ENCODE data around the gene SNTG2.

The SNTG2 gene

GRCh38 chr2:954687-955000 lies 4.0 kb downstream of the SNTG2 start:
- no peak for DNase-seq

GRCh38 chr2:955829-956731 lies 5.4 kb downstream of the SNTG2 start:
- DNase-seq = no peak

- DNase-seq = no peak
Measured at GRCh38 chr2:959457-959856, 8.8 kb downstream of the SNTG2 start.

- DNase-seq = no peak
Measured at GRCh38 chr2:960061-960736, 9.6 kb downstream of the SNTG2 start.

GRCh38 chr2:961786-962185 lies 11.1 kb downstream of the SNTG2 start:
- no peak for DNase-seq

GRCh38 chr2:963876-964275 lies 13.2 kb downstream of the SNTG2 start:
- DNase-seq = no peak

- DNase-seq = no peak
Measured at GRCh38 chr2:964562-964961, 13.9 kb downstream of the SNTG2 start.

- DNase-seq = no peak
Measured at GRCh38 chr2:965640-966147, 15.0 kb downstream of the SNTG2 start.

GRCh38 chr2:973129-973528 lies 22.5 kb downstream of the SNTG2 start:
- DNase-seq = no peak

GRCh38 chr2:974054-974453 lies 23.4 kb downstream of the SNTG2 start:
- peak; percentile 17 for DNase-seq

GRCh38 chr2:974502-974901 lies 23.9 kb downstream of the SNTG2 start:
- no peak for DNase-seq

- DNase-seq = no peak
Measured at GRCh38 chr2:975095-975494, 24.4 kb downstream of the SNTG2 start.

GRCh38 chr2:979069-979928 lies 28.6 kb downstream of the SNTG2 start:
- DNase-seq = no peak

- no peak for DNase-seq
Measured at GRCh38 chr2:980176-980575, 29.5 kb downstream of the SNTG2 start.

- no peak for DNase-seq
Measured at GRCh38 chr2:981258-981657, 30.6 kb downstream of the SNTG2 start.

- no peak for DNase-seq
Measured at GRCh38 chr2:981759-982158, 31.1 kb downstream of the SNTG2 start.

- no peak for DNase-seq
Measured at GRCh38 chr2:985317-985898, 34.8 kb downstream of the SNTG2 start.

- DNase-seq = no peak
Measured at GRCh38 chr2:987789-988188, 37.1 kb downstream of the SNTG2 start.

- no peak for DNase-seq
Measured at GRCh38 chr2:989781-990467, 39.3 kb downstream of the SNTG2 start.

- DNase-seq = no peak
Measured at GRCh38 chr2:990970-991369, 40.3 kb downstream of the SNTG2 start.

GRCh38 chr2:1002350-1002749 lies 51.7 kb downstream of the SNTG2 start:
- DNase-seq = no peak

- no peak for DNase-seq
Measured at GRCh38 chr2:1004398-1004797, 53.7 kb downstream of the SNTG2 start.

Data from stimulated activated CD4-positive, alpha-beta T cell treated with anti-CD3 and anti-CD28 coated beads, Interleukin-1b, Interleukin-23, amount 100 ng/mL, for 48 hours (primary cell).